NCI-H1436 (cell line): Measurements from ENCODE around the gene GCH1.
"Not testable (repeated sequence)": the region's sequence is repeated elsewhere in the genome, so short reads cannot be mapped to it uniquely, and the experiment has no call there.

ENCODE experiments used
- DNase-seq: peaks from one replicate; lab custom pipeline; 2025; lab: John Stamatoyannopoulos, UW

The GCH1 gene, protein sequence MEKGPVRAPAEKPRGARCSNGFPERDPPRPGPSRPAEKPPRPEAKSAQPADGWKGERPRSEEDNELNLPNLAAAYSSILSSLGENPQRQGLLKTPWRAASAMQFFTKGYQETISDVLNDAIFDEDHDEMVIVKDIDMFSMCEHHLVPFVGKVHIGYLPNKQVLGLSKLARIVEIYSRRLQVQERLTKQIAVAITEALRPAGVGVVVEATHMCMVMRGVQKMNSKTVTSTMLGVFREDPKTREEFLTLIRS

DNA sequence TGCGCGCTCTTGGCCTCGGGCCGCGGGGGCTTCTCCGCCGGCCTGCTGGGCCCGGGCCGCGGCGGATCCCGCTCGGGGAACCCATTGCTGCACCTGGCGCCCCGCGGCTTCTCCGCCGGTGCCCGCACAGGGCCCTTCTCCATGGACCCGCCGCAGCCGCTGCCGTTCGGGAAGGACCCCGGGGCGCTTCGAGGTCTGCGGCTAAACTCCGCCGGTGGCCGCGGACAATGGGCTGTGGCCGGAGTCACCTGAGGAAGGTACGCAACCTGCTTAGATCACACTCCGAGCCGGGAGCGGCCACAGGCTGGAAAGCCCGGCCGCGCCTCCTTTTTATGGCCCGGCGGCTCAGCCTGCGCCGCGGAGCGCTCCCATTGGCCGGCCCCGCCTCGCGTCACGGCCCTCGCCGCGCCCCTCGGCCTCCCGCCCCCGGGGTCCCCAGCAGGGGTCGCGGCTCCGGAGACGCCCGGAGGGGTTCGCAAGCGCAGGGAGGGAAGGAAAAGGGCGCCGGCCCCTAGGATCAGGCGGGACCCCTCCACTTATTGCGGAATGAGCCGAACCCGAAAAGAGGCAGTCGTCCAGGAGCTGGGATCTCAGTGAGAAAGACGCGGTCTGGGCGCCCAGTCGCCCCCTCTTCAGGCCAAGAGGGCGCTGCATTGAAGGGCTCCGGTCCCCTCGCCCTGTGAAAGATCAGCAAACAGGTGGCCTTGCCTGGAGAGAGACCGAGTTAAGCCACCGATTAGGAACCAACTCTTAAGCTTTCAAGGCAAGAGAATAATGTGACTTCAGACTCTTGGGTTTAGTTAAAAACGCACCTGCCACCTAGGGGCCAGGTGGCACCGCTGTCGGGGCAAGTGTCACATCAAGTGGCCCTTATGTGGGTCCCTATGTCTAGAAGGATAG, at the start of gene GCH1:
GCH1 (minus strand) TSS at position 306 of the 900 bp plus-strand sequence; CDS start at position 143, 163 bp downstream.
- peak; percentile 80 for DNase-seq

DNA sequence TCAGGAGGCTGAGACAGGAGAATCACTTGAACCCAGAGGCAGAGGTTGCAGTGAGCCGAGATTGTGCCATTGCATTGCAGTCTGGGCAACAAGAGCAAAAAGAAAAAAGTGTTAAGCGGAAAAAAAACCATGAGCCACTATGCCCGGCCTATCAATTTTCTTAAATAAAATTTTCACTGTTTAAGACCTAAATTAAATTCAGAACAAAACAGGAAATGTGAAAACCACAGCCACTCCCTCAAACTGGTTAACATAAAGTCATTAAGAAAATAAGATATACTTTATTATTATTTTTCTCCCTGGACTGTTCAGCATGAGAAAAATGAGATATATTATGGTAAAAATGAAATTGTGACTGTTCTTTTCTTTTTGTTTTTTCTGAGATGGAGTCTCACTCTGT, 44.6 kb upstream of the GCH1 start:
- no peak for DNase-seq

DNA sequence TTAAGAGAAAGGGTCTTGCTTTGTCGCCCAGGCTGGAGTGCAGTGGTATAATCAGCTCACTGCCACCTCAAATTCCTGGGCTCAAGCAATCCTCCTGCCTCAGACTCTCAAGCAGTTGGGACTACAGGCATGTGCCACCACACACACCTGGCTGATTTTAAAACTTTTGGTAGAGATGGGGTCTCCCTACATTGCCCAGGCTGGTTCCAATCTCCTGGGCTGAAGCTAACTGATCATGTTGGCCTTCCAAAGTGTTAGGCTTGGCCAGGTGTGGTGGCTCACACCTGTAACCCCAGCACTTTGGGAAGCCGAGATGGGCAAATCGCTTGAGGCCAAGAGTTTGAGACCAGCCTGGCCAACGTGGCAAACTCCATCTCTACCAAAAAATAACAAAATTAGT, 43.9 kb upstream of the GCH1 start:
- no peak for DNase-seq

DNA sequence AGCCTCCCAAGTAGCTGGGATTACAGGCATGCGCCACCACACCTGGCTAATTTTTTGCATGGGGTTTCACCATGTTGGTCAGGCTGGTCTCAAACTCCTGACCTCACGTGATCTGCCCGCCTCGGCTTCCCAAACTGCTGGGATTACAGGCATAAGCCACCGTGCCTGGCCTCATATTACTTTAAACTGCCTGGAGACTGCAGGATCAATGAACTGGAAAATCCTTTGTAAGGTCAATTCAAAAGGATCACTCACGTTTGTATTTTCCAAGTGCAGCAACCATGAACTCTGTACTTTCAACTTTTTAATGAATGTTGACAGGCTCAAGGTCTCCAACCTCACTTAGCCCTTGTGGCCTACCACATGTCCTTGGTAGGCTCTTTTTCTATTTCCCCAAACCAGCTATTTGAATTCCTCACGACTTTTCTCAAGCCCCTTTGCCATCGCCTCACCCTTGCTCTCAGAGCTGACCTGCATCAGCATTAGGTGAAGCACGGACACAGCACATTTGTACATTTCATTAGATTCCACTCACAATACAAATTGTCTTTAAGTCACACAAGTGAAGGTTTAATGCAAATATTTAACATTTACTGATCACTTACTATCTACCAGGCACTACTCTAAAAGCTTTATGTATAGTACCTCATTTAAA, 42.2 kb upstream of the GCH1 start:
- DNase-seq: no peak

DNA sequence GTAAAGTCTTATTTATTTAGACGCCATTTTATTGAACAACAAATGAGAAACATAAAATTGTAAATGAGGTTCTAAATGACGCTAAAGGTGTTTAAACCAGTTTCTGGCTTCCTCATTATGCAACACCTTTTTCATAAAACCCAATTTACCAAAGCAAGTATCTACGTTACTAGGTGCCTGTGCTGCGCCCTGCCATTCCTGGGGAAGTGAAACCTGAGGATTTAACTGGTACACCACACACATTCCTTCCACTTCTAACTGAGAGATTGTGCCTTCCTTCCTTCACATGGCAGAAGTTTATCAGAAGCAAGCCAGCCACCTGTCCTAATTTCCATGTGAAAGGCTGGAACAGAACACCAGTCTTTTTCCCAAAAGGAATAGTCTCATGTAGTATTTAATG, 40.3 kb upstream of the GCH1 start:
- no peak for DNase-seq

DNA sequence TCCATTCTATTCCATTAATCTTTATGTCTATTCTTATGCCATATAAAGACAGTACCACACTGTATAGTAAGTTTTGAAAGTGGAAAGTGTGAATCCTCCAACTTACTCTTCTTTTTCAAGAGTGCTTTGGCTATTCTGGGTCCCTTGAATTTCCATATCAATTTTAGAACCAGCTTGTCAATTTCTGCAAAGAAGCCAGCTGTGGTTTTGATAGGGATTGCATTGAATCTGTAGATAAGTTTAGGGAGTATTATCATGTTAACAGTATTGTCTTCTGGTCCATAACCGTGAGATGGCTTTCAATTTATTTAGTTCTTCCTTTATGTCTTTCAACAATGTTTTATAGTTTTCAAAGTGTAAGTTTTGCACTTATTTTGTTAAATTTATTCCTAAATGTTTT, 34.2 kb upstream of the GCH1 start:
- no peak for DNase-seq

DNA sequence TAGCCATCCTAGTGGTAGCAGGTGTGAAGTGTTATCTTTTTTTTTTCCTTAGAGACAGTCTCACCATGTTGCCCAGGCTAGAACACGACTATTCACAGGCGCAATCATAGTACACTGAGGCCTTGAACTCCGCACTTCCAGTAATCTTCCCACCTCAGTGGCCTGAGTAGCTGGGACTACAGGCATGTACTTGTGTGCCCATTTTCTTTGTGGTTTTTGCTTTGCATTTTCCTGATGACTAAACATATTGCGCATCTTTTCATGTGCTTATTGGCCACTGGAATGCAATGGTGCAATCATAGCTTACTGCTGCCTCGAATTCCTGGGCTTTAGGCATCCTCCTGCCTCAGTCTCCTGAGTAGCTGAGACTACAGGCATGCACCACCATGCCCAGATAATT, 33.3 kb upstream of the GCH1 start:
- no peak for DNase-seq

DNA sequence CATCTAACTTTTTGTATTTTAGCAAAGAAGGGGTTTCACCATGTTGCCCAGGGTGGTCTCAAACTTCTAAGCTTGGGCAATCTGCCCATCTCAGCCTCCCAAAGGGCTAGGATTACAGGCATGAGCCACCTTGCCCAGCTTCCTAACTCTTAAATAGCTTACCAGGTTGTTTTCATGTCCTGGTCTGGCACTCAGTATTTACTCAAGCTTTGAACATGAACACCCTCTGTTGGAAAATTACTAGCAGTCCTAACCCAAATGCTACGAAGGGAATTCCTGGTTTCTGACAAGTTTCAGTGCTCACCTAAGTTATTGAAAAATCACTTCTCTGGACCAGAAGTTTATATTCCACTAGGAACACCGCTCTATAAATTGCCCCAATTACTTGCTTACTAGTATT, 32.5 kb upstream of the GCH1 start:
- DNase-seq: no peak

DNA sequence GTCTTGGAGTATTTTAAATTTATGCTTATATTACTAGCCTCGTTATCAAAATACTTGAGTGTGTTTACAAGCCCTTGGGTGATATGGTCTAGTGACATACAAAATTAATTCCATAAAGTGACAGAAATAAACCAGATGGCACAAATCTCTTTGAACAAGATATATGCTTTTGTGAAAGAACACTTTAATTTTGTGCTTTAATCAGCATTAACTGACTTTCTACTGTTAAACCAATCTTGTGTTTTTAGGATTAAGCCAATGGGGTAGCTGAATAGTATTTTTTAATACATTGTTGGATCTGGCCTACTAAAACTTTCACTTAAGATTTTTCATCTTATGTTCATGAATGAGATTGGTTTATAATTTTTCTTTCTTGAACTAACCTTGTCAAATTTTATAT, 30.4 kb upstream of the GCH1 start:
- no peak for DNase-seq

DNA sequence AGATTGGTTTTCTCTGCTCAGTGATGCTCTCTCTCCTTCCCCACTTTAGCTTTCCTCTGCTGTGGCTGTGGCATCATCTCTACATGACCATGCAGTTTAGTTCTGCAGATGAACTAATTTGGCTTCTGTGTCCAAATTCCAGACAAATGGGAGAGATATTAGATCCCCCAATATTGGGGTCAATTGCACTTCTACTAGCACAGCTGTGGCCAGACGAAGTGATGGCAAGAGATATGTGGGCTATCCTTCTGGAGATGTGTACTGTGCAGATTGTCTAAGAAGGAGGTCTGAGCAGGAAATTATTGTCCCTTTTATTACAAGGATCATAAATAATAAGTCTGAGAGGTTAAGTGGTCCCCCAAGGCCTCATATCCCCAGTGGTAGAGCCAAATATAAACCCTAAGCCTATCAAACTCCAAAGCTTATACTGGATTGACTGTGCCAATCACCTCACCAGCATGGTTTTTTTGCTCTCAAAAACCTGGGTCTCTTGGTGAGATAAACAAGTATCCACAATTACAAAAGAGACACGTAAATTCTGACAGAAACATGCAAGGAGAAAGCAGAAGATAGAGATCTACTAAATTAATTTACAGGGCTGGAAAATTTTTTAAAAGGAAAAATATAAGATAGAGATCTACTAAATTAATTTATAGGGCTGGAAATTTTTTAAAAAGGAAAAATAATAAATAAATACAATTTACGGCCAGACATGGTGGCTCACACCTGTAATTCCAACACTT, 29.1 kb upstream of the GCH1 start:
- DNase-seq: no peak

DNA sequence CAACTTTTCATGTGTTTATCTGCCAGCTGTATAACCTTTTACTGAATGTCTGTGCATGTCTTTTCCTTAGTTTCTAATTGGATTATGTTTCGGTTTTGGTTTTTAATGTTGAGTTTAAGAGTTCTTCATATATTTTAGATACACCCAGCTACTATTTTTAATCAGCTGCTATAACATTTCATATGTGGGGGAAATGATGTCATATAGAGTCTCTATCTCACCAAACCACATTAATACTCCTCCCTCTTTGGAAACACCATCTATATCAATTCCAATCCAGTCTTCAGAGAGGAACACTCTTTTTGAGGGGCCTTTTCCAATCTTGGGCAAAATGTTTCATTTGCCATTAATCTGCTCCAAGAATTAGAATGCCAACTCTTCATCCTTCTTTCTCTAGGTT, 28.5 kb upstream of the GCH1 start:
- DNase-seq: no peak

DNA sequence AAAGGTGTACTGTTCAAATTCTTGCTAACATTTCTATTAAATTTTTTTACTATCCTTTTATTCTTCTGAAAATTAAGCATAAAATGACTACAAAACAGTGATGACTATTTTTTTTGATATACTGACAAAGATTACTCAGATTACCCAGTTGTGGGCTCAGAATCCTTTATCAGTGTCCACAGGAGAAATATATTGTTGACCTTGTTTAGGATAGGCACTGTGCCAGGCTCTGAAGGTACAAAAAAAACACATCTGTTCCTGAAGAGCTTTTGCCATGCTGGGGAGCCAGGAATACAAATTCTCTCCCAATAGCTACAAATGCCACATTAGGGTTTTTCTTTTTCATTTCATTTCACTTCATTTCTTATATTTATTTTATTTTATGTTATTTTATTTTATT, 26.9 kb upstream of the GCH1 start:
- no peak for DNase-seq

DNA sequence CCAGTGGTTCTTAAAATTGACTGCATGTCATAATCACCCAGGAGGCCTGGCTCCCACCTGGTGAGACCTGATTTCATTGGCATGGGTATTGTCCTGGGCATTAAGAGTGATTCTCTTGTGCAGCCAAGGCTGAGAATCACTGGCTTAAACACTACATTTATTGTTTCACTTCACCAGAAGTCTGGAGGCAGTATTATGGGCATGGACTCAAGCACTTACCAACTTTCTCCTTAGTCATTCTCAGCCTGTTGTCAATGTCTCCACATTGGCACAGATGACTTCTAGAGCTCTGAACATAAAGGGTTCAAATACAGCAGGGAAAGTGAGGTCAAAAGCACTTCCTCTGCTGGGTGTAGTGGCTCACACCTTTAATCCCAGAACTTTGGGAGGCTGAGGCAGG, 25.6 kb upstream of the GCH1 start:
- DNase-seq: no peak

DNA sequence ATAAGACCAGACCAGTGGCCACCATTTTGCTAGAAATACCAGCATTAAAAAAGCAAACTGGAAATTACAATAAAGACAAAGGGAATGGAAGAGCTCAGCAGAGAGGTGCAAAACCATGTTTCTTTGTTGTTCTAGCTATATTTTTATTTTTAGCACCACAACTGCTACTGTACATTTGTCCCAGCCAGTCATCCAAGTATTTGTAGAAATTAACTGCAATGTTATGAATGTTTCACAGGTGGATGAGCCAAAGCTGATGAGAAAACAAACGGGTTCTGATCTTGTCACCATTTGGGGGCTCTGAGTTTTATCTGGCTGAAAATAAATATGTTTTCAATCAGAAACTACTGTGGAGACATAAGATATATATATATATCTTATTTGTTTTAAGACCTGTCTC, 24.9 kb upstream of the GCH1 start:
- no peak for DNase-seq

DNA sequence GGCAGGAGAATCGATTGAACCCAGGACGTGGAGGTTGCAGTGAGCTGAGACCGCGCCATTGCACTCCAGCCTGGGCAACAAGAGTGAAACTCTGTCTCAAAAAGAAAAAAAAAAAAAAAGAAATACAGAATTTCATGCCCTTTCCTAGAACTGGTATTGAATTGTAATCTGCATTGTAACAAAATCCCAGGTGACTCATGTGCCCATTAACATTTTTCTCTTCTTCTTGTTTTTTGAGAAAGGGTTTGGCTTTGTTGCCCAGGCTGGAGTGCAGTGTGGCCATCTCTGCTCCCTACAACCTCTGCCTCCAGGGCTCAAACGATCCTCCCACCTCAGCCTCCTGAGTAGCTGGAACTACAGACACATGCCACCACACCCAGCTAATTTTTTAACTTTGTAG, 23.9 kb upstream of the GCH1 start:
- not testable (repeated sequence) for DNase-seq

DNA sequence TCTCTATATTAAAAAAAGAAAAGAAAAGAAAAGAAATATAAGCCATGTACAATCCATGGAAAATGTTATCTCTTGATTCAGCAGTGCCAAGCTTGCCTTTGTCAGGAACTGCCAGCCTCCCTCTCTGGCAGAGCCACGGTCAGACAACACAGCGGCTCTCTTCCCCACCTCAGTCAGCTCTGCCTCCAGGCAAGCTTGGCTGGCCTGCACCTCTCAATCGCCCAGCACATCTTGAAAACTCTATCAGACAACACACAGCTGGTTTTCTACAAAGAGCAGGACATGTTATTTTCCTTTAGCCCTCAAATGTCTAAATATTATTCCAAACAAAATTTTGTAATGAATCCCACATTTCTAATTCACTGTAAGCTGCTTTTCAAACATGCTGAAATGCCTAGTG, 20.0 kb upstream of the GCH1 start:
- DNase-seq: no peak

DNA sequence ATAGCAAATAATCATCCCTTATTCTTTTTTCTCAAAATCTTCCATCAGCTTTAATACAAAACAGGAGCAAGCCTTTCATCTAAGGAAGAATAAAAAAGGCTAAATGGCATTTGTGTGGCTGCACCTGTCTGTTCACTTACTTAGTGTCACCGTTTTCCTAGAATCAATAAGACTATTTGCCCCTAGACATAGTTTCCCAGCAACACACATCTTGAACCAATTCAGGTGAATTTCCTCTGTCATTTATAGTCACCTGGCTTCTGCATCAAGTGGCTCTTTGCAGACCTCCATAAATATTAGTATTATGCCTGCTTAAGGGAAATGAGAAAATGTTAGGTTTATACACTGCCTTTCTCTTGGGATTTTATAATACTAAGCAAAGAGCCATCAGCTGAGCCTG, 17.4 kb upstream of the GCH1 start:
- peak; percentile 78 for DNase-seq

DNA sequence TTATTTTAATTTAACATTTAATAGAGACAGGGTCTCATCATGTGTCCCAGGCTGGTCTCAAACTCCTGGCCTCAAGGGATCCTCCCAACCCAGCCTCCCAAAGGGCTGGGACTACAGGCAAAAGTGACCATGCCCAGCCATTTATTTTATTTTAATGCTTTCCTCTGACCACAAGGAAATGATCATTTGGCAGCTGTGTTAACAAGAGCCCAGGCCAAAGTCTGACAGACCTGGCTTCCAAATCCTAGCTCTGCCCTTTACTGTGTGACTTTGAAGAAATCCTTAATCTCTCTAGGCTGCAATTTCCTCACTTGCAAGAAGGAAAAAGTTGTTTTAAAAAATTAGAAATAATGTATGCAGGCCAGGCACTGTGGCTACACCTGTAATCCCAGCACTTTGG, 16.7 kb upstream of the GCH1 start:
- no peak for DNase-seq

DNA sequence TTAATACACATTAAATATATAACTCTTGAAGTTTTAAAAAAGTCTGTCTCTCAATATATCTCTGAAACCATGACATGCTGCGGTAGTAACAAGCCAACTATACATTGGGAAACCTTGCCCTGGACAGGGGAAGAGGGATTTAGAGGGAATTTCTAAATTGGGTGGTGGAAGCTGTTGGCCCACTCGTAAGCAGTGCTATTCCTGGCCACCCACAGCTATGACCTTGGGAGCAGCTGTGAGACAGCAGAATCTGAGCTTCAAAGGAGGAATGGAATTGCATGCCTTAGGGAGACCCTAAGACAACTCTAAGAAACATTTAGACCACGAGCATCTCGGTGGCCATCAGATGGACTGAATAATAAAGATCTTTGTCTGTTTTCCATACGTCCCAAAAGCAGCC, 15.8 kb upstream of the GCH1 start:
- no peak for DNase-seq

DNA sequence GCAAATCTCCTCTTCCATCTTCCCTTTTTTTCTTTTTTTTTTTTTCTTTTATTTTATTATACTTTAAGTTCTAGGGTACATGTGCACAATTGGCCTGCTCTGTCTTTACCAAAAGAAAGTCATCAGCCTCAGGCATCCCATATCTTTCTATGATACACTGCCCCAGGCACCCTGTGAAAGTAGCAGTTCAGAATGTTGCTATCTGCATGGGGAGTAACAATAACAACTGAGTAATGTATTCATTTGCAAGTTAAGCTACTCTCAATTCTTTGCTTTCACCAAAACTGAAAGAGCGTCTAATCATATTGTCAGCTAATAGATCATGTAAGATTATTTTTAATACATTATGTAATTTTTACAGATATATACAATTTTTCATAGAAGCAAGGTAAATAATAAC, 13.5 kb upstream of the GCH1 start:
- DNase-seq: no peak

DNA sequence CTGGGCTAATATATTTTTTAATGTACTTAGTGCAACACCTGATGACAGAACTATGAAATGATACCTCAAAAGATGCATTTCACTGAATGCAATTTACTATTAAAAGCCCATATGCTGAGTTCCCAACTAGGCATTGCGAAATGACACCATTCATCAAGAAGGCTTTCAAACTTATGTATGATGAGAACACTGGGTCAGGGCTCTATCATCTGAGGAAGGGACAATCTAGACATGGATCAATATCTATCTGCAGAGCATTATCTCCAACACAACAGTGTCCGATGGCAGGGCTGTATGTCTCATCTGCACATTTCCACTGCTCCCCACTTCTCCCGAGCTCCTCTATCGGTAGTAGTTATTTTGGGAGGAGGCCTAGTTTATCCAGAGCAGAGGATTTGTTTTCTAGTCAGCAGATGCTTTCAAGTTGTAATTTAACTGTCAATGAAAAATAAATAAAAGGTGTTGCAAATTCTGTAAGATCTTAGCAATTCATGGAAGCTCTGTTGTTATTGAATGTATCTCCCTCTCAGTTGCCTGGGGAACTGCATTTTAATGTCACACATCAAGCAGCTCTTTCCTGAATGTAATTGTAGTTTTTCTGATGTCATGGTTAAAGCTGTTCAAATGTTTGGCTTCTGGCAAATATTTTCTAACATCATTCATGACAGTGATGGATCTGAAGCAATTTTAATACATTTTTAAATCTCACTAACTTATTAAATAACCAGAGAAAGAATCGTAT, 7.4 kb upstream of the GCH1 start:
- DNase-seq: no peak

DNA sequence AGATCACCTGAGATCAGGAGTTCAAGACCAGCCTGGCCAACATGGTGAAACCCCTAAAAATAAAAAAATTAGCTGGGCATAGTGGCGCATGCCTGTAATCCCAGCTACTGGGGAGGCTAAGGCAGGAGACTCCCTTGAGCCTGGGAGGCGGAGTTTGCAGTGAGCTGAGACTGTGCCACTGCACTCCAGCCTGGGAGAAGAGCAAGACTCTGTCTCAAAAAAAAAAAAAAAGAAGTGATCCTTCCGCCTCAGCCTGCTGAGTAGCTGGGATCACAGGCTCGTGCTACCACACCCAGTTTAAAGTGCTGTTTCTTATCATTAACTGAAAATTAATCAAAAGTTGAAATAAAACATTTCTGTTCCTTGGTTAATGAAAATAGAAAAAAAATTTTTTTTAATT, 6.3 kb upstream of the GCH1 start:
- DNase-seq: not testable (repeated sequence)
